ENCODE measurements around the gene ING3. TPM values are rescaled to one million over a fixed set of nuclear protein-coding genes. Genes with fewer than 3 reads are reported as not detected.
A peak's percentile ranks its signal among the peaks of the same experiment; 100 is the strongest.

ING3 gene
- total RNA-seq (2016; rRNA removed; fragmentation: Illumina TruSeq; extraction: Trizol): 12.8 and 17.3 TPM in 2 replicates
- total RNA-seq (2016; cell fraction: cytosol; rRNA removed; fragmentation: Illumina TruSeq; extraction: Trizol; ENCODE audit: low read depth): 5.4 and 5.6 TPM in 2 replicates
- 12.3 and 17.5 TPM in 2 replicates for total RNA-seq (2016; cell fraction: insoluble cytoplasmic fraction; rRNA removed; fragmentation: Illumina TruSeq; extraction: Trizol)
- total RNA-seq (2016; cell fraction: membrane; rRNA removed; fragmentation: Illumina TruSeq; extraction: Trizol): 9.2 and 10.4 TPM in 2 replicates
- total RNA-seq (2016; cell fraction: nucleus; rRNA removed; fragmentation: Illumina TruSeq; extraction: Trizol): 17.5 and 19.0 TPM in 2 replicates
- 4.8 and 6.9 TPM in 2 replicates for polyA plus RNA-seq (2011; rRNA removed)
- 1.9 and 3.0 TPM in 2 replicates for polyA plus RNA-seq (2011; cell fraction: cytosol; rRNA removed)
- polyA plus RNA-seq (2011; cell fraction: nucleus; rRNA removed): 5.0 and 7.6 TPM in 2 replicates
- polyA plus RNA-seq (2012): 4.6 and 5.4 TPM in 2 replicates
- polyA plus RNA-seq (2016; cell fraction: cytosol; fragmentation: Illumina TruSeq; extraction: Trizol; ENCODE audit: low read depth): 1.8 and 2.0 TPM in 2 replicates
- 14.2 and 14.8 TPM in 2 replicates for polyA plus RNA-seq (2016; cell fraction: insoluble cytoplasmic fraction; fragmentation: Illumina TruSeq; extraction: Trizol; ENCODE audit: low read depth)
- 2.5 and 3.9 TPM in 2 replicates for polyA plus RNA-seq (2016; cell fraction: membrane; fragmentation: Illumina TruSeq; extraction: Trizol; ENCODE audit: low read depth)
- 23.1 and 23.8 TPM in 2 replicates for polyA plus RNA-seq (2016; cell fraction: nucleus; fragmentation: Illumina TruSeq; extraction: Trizol; ENCODE audit: insufficient read depth, low read depth)
- polyA minus RNA-seq (2011; rRNA and poly(A)+ RNA removed; ENCODE audit: low replicate concordance): 3.6 and 5.1 TPM in 2 replicates
- 1.4 and 3.0 TPM in 2 replicates for polyA minus RNA-seq (2011; cell fraction: cytosol; rRNA and poly(A)+ RNA removed)
- polyA minus RNA-seq (2011; cell fraction: nucleus; rRNA and poly(A)+ RNA removed): 31.2 and 43.5 TPM in 2 replicates
- percentile 92 among the genes with signal in this experiment for Bru-seq, nascent RNA
- BruChase-seq, experiment 1, labeled RNA remaining after a 6-hour chase: percentile 71 among the genes with signal in this experiment
- percentile 76 among the genes with signal in this experiment for BruChase-seq, experiment 2, labeled RNA remaining after a 2-hour chase
- long read RNA-seq, experiment 1, transcript ING3-201 (12 exons, 3,777 nt): major isoform, 5 of 12 reads
- long read RNA-seq, experiment 1, transcript ING3-202 (5 exons, 1,222 nt): major isoform, 5 of 12 reads
- long read RNA-seq, experiment 1, partial matches to known transcripts: 1 of 12 reads
- long read RNA-seq, experiment 1, other reads (novel, unspliced or antisense): 0 of 12 reads
- long read RNA-seq, experiment 2, partial matches to known transcripts: 1 of 8 reads
- long read RNA-seq, experiment 2, other reads (novel, unspliced or antisense): 3 of 8 reads

- ChIA-PET CTCF (ENCODE audit: low intra/inter-chr PET ratio, low total read pairs) (no interaction called here), POLR2A (interaction anchor here (0.7 to 1.5 kb wide), 10 partner anchors 8 to 1395 kb away, joined by 3 to 9 read pairs (median 4); partner anchors contain the start of gene FAM3C)
- Histone ChIP-seq H3K27me3 (ENCODE audit: control insufficient read depth in 1 of 2, insufficient read depth in 2 of 2, low read length in 2 of 2) (no peaks in the 10 kb centered on the region), H2AFZ (ENCODE audit: low read length) (peak within 1 kb of the TSS; percentile 94), H3K9me3 (ENCODE audit: low read length) (no peaks in the 10 kb centered on the region), H4K20me1 (ENCODE audit: insufficient read depth, low read length) (no peaks in the 10 kb centered on the region; the same call in 1 of the 2 replicates), H3K4me3 (replicated peaks in 1 of 3; ENCODE audit: insufficient read depth in 1 of 3, low read depth in 2 of 3, low read length in 3 of 3) (peak within 1 kb of the TSS; percentile 69 to 91 (median 78)), H3K79me2 (ENCODE audit: insufficient read depth, low read length) (peaks cover 12% of the 10 kb centered on the region), H3K4me1 (ENCODE audit: insufficient read depth, low read length) (peaks cover 19% of the 10 kb centered on the region), H3K36me3 (replicated peaks in 1 of 2; ENCODE audit: control insufficient read depth in 1 of 2, insufficient read depth in 2 of 2, low read length in 2 of 2) (peaks cover 1 to 18% of the 10 kb centered on the region in 2 experiments; a peak in 3 of 5 replicates), H3K9ac (ENCODE audit: insufficient read depth, low read depth, low read length) (peak within 1 kb of the TSS; percentile 93), H3K27ac (ENCODE audit: extremely low read length, insufficient read depth, low read length) (peak within 1 kb of the TSS; percentile 98), H3K4me2 (ENCODE audit: low read depth, low read length) (peak within 1 kb of the TSS; percentile 82)
- ATAC-seq: peak; percentile 97
- intact Hi-C loops (cut with micrococcal nuclease; ENCODE audit: unreplicated experiment) (loop anchor here (2.0 to 10.0 kb wide), 3 partner anchors 52 to 1734 kb away; partner anchors contain the start of gene FAM3C), in situ Hi-C loops (cut with HindIII; ENCODE audit: extremely low pct_ligation_motif_present, low pct_unique_long_range_greater_than_20kb) (no loop called here)
- DNase-seq (ENCODE audit: low spot score): peak; percentile 95
- peak; percentile 32 for FAIRE-seq
- BruUV-seq (replicated peaks): TSS peak; percentile 67
- WGBS (ENCODE audit: low lambda C conversion rate): 1% methylated on average over 33 of the region's 71 CpGs
- peak; percentile 90; the same call in 1 of the 2 replicates for TF ChIP-seq TGIF2 (CRISPR knock-in tag; IDR thresholded peaks at IDR 0.05)
- TF ChIP-seq BORCS8-MEF2B (CRISPR knock-in tag; IDR thresholded peaks at IDR 0.05): no peak
- TF ChIP-seq PBX2 (CRISPR knock-in tag; IDR thresholded peaks at IDR 0.05): peak; percentile 86
- TF ChIP-seq NFIC (IDR thresholded peaks at IDR 0.05; ENCODE audit: low read length): peak; percentile 11; the same call in 1 of the 2 replicates
- 0 out of 2 replicates have a peak, but pooled peaks have one; percentile 13 for TF ChIP-seq GFI1 (CRISPR knock-in tag; IDR thresholded peaks at IDR 0.05; ENCODE audit: borderline replicate concordance)
- TF ChIP-seq ZFP90 (CRISPR knock-in tag; IDR thresholded peaks at IDR 0.05; ENCODE audit: borderline replicate concordance): no peak
- TF ChIP-seq FOXC1 (CRISPR knock-in tag; IDR thresholded peaks at IDR 0.05; ENCODE audit: borderline replicate concordance): 0 out of 2 replicates have a peak, but pooled peaks have one; percentile 46
- TF ChIP-seq HNRNPLL (IDR thresholded peaks at IDR 0.05; ENCODE audit: low read depth, low read length, poor library complexity, severe bottlenecking): peak; percentile 80
- TF ChIP-seq RARG (CRISPR knock-in tag; IDR thresholded peaks at IDR 0.05; ENCODE audit: low read depth): 0 out of 2 replicates have a peak, but pooled peaks have one; percentile 48
- TF ChIP-seq, protein P1, sequence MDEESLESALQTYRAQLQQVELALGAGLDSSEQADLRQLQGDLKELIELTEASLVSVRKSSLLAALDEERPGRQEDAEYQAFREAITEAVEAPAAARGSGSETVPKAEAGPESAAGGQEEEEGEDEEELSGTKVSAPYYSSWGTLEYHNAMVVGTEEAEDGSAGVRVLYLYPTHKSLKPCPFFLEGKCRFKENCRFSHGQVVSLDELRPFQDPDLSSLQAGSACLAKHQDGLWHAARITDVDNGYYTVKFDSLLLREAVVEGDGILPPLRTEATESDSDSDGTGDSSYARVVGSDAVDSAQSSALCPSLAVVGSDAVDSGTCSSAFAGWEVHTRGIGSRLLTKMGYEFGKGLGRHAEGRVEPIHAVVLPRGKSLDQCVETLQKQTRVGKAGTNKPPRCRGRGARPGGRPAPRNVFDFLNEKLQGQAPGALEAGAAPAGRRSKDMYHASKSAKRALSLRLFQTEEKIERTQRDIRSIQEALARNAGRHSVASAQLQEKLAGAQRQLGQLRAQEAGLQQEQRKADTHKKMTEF (CRISPR knock-in tag; IDR thresholded peaks at IDR 0.05): peak; percentile 33; the same call in 1 of the 2 replicates
- 0 out of 2 replicates have a peak, but pooled peaks have one; percentile 31 for TF ChIP-seq CBFB (CRISPR knock-in tag; IDR thresholded peaks at IDR 0.05)
- peak; percentile 93 for TF ChIP-seq KMT2A (CRISPR knock-in tag; IDR thresholded peaks at IDR 0.05)
- peak; percentile 71; the same call in 1 of the 2 replicates for TF ChIP-seq SIN3A (IDR thresholded peaks at IDR 0.05; ENCODE audit: borderline replicate concordance, low read depth, low read length)
- peak; percentile 86; the same call in 1 of the 3 replicates for TF ChIP-seq MXI1 (IDR thresholded peaks at IDR 0.05; ENCODE audit: borderline replicate concordance, low read depth, low read length)
- peak; percentile 100 for TF ChIP-seq MEIS2 (CRISPR knock-in tag; IDR thresholded peaks at IDR 0.05)
- peak; percentile 55 to 75 for TF ChIP-seq POLR2A (IDR thresholded peaks at IDR 0.05; ENCODE audit: insufficient read depth in 1 of 2, low read depth in 2 of 2, low read length in 2 of 2)
Measured at GRCh38 chr7:120950539-120951308, at the start of gene ING3. Gene ING3 (plus strand): TSS chr7:120950777. CDS start chr7:120950897, 120 bp downstream.
